Activated CD4-positive, alpha-beta memory T cell treated with anti-CD3 and anti-CD28 coated beads, Interleukin-2, amount 10 ng/mL, durations not matched to agents 7 days and 5 days (primary cell): Measurements from ENCODE around the gene AP2A2. TPM values are rescaled to one million over a fixed set of nuclear protein-coding genes. Genes with fewer than 3 reads are reported as not detected.

Experiments used
- CTCF ChIA-PET: fragments of 350-600 bp; sonication (Branson Sonifier 250); formaldehyde crosslinking; loops from one replicate; lab custom pipeline; 2021; ENCODE audit warnings: antibody characterized with exemption, inconsistent platforms; lab: Charles Lee
- POLR2A ChIA-PET: fragments of 350-600 bp; sonication (Branson Sonifier 250); formaldehyde crosslinking; loops from one replicate; lab custom pipeline; 2021; ENCODE audit warnings: antibody characterized with exemption; lab: Charles Lee
- DNase-seq: peaks from one replicate; pipeline ENCODE4 v3.0.0-alpha.2; 2020
- H3K27ac Mint-ChIP-seq: one replicate; pipeline ENCODE4 v1.8.0; 2021; ENCODE audit warnings: mild to moderate bottlenecking, mixed read lengths
- H3K27me3 Mint-ChIP-seq: one replicate; pipeline ENCODE4 v1.8.0; 2021; ENCODE audit warnings: mixed read lengths
- H3K36me3 Mint-ChIP-seq: one replicate; pipeline ENCODE4 v1.8.0; 2021; ENCODE audit warnings: low read depth, mixed read lengths
- H3K4me1 Mint-ChIP-seq: one replicate; pipeline ENCODE4 v1.8.0; 2021; ENCODE audit warnings: mixed read lengths
- H3K4me3 Mint-ChIP-seq: one replicate; pipeline ENCODE4 v1.8.0; 2021; ENCODE audit warnings: mild to moderate bottlenecking, mixed read lengths
- H3K9me3 Mint-ChIP-seq: one replicate; pipeline ENCODE4 v1.8.0; 2021; ENCODE audit warnings: mixed read lengths
- total RNA-seq, 2 experiments: library from RNA; stranded (reverse); gene quantifications; one replicate each; pipeline ENCODE4 v1.2.3, GENCODE V29; 2021

AP2A2 gene
- total RNA-seq, 2 experiments from 2014 or later = 50.5 to 51.1 TPM

GRCh38 chr11:977830-978720 is 52.4 kb downstream of the AP2A2 start:
- DNase-seq = no peak
- Mint-ChIP-seq H3K4me3 (no peak overlapping the region), H3K27me3 (no peaks in the 10 kb centered on the region), H3K36me3 (peaks cover 22% of the 10 kb centered on the region), H3K27ac (no peak overlapping the region), H3K4me1 (peaks cover 16% of the 10 kb centered on the region), H3K9me3 (no peaks in the 10 kb centered on the region)
- ChIA-PET POLR2A (no interaction called here), CTCF (no interaction called here)

- Mint-ChIP-seq H3K36me3 (peaks cover 21% of the 10 kb centered on the region), H3K27me3 (no peaks in the 10 kb centered on the region), H3K9me3 (no peaks in the 10 kb centered on the region), H3K4me1 (peaks cover 16% of the 10 kb centered on the region), H3K4me3 (no peak overlapping the region), H3K27ac (no peak overlapping the region)
- CTCF ChIA-PET = no interaction called here
- no peak for DNase-seq
- POLR2A ChIA-PET = no interaction called here
Observed at GRCh38 chr11:978781-979180, 53.1 kb downstream of the AP2A2 start.

- Mint-ChIP-seq H3K36me3 (peaks cover 25% of the 10 kb centered on the region), H3K27ac (no peak overlapping the region), H3K27me3 (no peaks in the 10 kb centered on the region), H3K4me3 (no peak overlapping the region), H3K4me1 (peaks cover 12% of the 10 kb centered on the region), H3K9me3 (no peaks in the 10 kb centered on the region)
- no peak for DNase-seq
- ChIA-PET CTCF (no interaction called here), POLR2A (no interaction called here)
Observed at GRCh38 chr11:980438-981357, 55.0 kb downstream of the AP2A2 start.

- CTCF ChIA-PET = no interaction called here
- H3K27ac Mint-ChIP-seq = no peak overlapping the region
- no peak for DNase-seq
- H3K27me3 Mint-ChIP-seq = no peaks in the 10 kb centered on the region
- peaks cover 25% of the 10 kb centered on the region for H3K36me3 Mint-ChIP-seq
- peaks cover 3% of the 10 kb centered on the region for H3K4me1 Mint-ChIP-seq
- no peaks in the 10 kb centered on the region for H3K9me3 Mint-ChIP-seq
- POLR2A ChIA-PET = no interaction called here
- no peak overlapping the region for H3K4me3 Mint-ChIP-seq
Observed at GRCh38 chr11:981764-982163, 56.1 kb downstream of the AP2A2 start.

GRCh38 chr11:984546-984945 is 58.9 kb downstream of the AP2A2 start:
- CTCF ChIA-PET = no interaction called here
- Mint-ChIP-seq H3K9me3 (no peaks in the 10 kb centered on the region), H3K27me3 (no peaks in the 10 kb centered on the region), H3K4me1 (peaks cover 3% of the 10 kb centered on the region), H3K4me3 (no peak overlapping the region), H3K27ac (no peak overlapping the region), H3K36me3 (peaks cover 34% of the 10 kb centered on the region)
- DNase-seq = no peak
- POLR2A ChIA-PET = no interaction called here

- H3K4me3 Mint-ChIP-seq = no peak overlapping the region
- peaks cover 3% of the 10 kb centered on the region for H3K4me1 Mint-ChIP-seq
- H3K27ac Mint-ChIP-seq = no peak overlapping the region
- H3K27me3 Mint-ChIP-seq = no peaks in the 10 kb centered on the region
- H3K36me3 Mint-ChIP-seq = peaks cover 38% of the 10 kb centered on the region
- CTCF ChIA-PET = no interaction called here
- DNase-seq = no peak
- POLR2A ChIA-PET = no interaction called here
- no peaks in the 10 kb centered on the region for H3K9me3 Mint-ChIP-seq
Observed at GRCh38 chr11:985406-985805, 59.7 kb downstream of the AP2A2 start.

- H3K4me1 Mint-ChIP-seq = peaks cover 2% of the 10 kb centered on the region
- no peaks in the 10 kb centered on the region for H3K9me3 Mint-ChIP-seq
- H3K27me3 Mint-ChIP-seq = no peaks in the 10 kb centered on the region
- peaks cover 34% of the 10 kb centered on the region for H3K36me3 Mint-ChIP-seq
- H3K27ac Mint-ChIP-seq = no peak overlapping the region
- CTCF ChIA-PET = no interaction called here
- H3K4me3 Mint-ChIP-seq = no peak overlapping the region
- no peak for DNase-seq
- POLR2A ChIA-PET = no interaction called here
Observed at GRCh38 chr11:985848-986247, 60.2 kb downstream of the AP2A2 start.

- no peak for DNase-seq
- POLR2A ChIA-PET = no interaction called here
- CTCF ChIA-PET = no interaction called here
- Mint-ChIP-seq H3K4me1 (no peaks in the 10 kb centered on the region), H3K4me3 (no peak overlapping the region), H3K36me3 (peaks cover 31% of the 10 kb centered on the region), H3K27me3 (no peaks in the 10 kb centered on the region), H3K9me3 (no peaks in the 10 kb centered on the region), H3K27ac (no peak overlapping the region)
Observed at GRCh38 chr11:986270-986951, 60.7 kb downstream of the AP2A2 start.

- no peak overlapping the region for H3K4me3 Mint-ChIP-seq
- ChIA-PET CTCF (no interaction called here), POLR2A (no interaction called here)
- no peaks in the 10 kb centered on the region for H3K4me1 Mint-ChIP-seq
- DNase-seq = no peak
- H3K36me3 Mint-ChIP-seq = peaks cover 31% of the 10 kb centered on the region
- no peaks in the 10 kb centered on the region for H3K27me3 Mint-ChIP-seq
- H3K27ac Mint-ChIP-seq = no peak overlapping the region
- no peaks in the 10 kb centered on the region for H3K9me3 Mint-ChIP-seq
Observed at GRCh38 chr11:986952-987305, 61.3 kb downstream of the AP2A2 start.

- H3K9me3 Mint-ChIP-seq = no peaks in the 10 kb centered on the region
- H3K27me3 Mint-ChIP-seq = no peaks in the 10 kb centered on the region
- H3K36me3 Mint-ChIP-seq = peaks cover 31% of the 10 kb centered on the region
- CTCF ChIA-PET = no interaction called here
- no peak for DNase-seq
- POLR2A ChIA-PET = no interaction called here
- H3K4me3 Mint-ChIP-seq = no peak overlapping the region
- no peak overlapping the region for H3K27ac Mint-ChIP-seq
- no peaks in the 10 kb centered on the region for H3K4me1 Mint-ChIP-seq
Observed at GRCh38 chr11:987671-988070, 62.0 kb downstream of the AP2A2 start.

- Mint-ChIP-seq H3K27me3 (no peaks in the 10 kb centered on the region), H3K4me1 (peaks cover 3% of the 10 kb centered on the region), H3K9me3 (no peaks in the 10 kb centered on the region), H3K36me3 (peaks cover 32% of the 10 kb centered on the region), H3K4me3 (no peak overlapping the region), H3K27ac (no peak overlapping the region)
- CTCF ChIA-PET = no interaction called here
- POLR2A ChIA-PET = no interaction called here
- DNase-seq = no peak
Observed at GRCh38 chr11:990101-990500, 64.4 kb downstream of the AP2A2 start.

GRCh38 chr11:991034-991433 is 65.4 kb downstream of the AP2A2 start:
- Mint-ChIP-seq H3K27me3 (no peaks in the 10 kb centered on the region), H3K36me3 (peaks cover 35% of the 10 kb centered on the region), H3K4me1 (peaks cover 8% of the 10 kb centered on the region), H3K9me3 (no peaks in the 10 kb centered on the region), H3K27ac (no peak overlapping the region), H3K4me3 (no peak overlapping the region)
- DNase-seq = no peak
- POLR2A ChIA-PET = no interaction called here
- CTCF ChIA-PET = no interaction called here

- POLR2A ChIA-PET = no interaction called here
- no peaks in the 10 kb centered on the region for H3K9me3 Mint-ChIP-seq
- no peak overlapping the region for H3K4me3 Mint-ChIP-seq
- H3K27me3 Mint-ChIP-seq = no peaks in the 10 kb centered on the region
- H3K36me3 Mint-ChIP-seq = peaks cover 37% of the 10 kb centered on the region
- no peak overlapping the region for H3K27ac Mint-ChIP-seq
- CTCF ChIA-PET = no interaction called here
- no peak for DNase-seq
- H3K4me1 Mint-ChIP-seq = peaks cover 10% of the 10 kb centered on the region
Observed at GRCh38 chr11:991711-992307, 66.1 kb downstream of the AP2A2 start.
